Calu3 (cell line): ENCODE results near the gene OR2T10. TPM values are rescaled to one million over a fixed set of nuclear protein-coding genes. Genes with fewer than 3 reads are reported as not detected.
A peak's percentile ranks its signal among the peaks of the same experiment; 100 is the strongest.

Experiments used
- BruUV-seq: library from RNA; stranded (reverse); fragments of 400-500 nt; replicated peaks from 2 replicates; lab custom pipeline; 2021; lab: Mats Ljungman, UMichigan
- CTCF ChIA-PET: fragments of 300-600 bp; sonication (Branson Sonifier 250); formaldehyde crosslinking; loops from one replicate; lab custom pipeline; 2022; ENCODE audit warnings: antibody characterized with exemption; lab: Charles Lee
- DNase-seq: peaks from one replicate; pipeline ENCODE4 v3.0.0; 2022
- H3K27ac Mint-ChIP-seq: one replicate; pipeline ENCODE4 v1.8.0; 2022; ENCODE audit warnings: mixed read lengths; ENCODE audit not compliant: unreplicated experiment
- H3K27me3 Mint-ChIP-seq: one replicate; pipeline ENCODE4 v1.8.0; 2022; ENCODE audit warnings: mixed read lengths; ENCODE audit not compliant: unreplicated experiment
- H3K36me3 Mint-ChIP-seq: one replicate; pipeline ENCODE4 v1.8.0; 2022; ENCODE audit warnings: mild to moderate bottlenecking, moderate library complexity, mixed read lengths; ENCODE audit not compliant: insufficient read depth, unreplicated experiment
- H3K4me1 Mint-ChIP-seq: one replicate; pipeline ENCODE4 v1.8.0; 2022; ENCODE audit warnings: mild to moderate bottlenecking, low read depth, mixed read lengths; ENCODE audit not compliant: unreplicated experiment
- H3K4me3 Mint-ChIP-seq: one replicate; pipeline ENCODE4 v1.8.0; 2022; ENCODE audit warnings: mild to moderate bottlenecking, low read depth, moderate library complexity, mixed read lengths; ENCODE audit not compliant: unreplicated experiment
- H3K9me3 Mint-ChIP-seq: one replicate; pipeline ENCODE4 v1.8.0; 2022; ENCODE audit warnings: low read depth, mixed read lengths; ENCODE audit not compliant: unreplicated experiment
- CTCF ChIP-seq: fragments of 200-600 bp; IDR thresholded peaks from one replicate; pipeline ENCODE4 v1.8.0; 2022; ENCODE audit warnings: antibody characterized with exemption; ENCODE audit not compliant: unreplicated experiment
- intact Hi-C: fragments of 100-400 bp; cut with micrococcal nuclease; formaldehyde crosslinking; loops from one replicate; pipeline ENCODE4 v1.10.0; 2022; ENCODE audit not compliant: unreplicated experiment
- total RNA-seq: library from RNA; stranded (reverse); gene quantifications from 2 replicates; pipeline ENCODE4 v1.2.3, GENCODE V29; 2022

Gene OR2T10
- total RNA-seq, 1 experiment from 2014 or later = not detected

- no TSS peak for BruUV-seq
- Mint-ChIP-seq H3K4me1 (no peaks in the 10 kb centered on the region), H3K27ac (no peak overlapping the region), H3K9me3 (peaks cover 6% of the 10 kb centered on the region), H3K36me3 (no peaks in the 10 kb centered on the region), H3K4me3 (no peak overlapping the region), H3K27me3 (no peaks in the 10 kb centered on the region)
- intact Hi-C loops = no loop called here
- no peak for TF ChIP-seq CTCF
- DNase-seq = no peak
- CTCF ChIA-PET = no interaction called here
Measured at GRCh38 chr1:248625166-248625565, 27.7 kb upstream of the OR2T10 start.

GRCh38 chr1:248622570-248623001, 25.1 kb upstream of the OR2T10 start:
- Mint-ChIP-seq H3K4me3 (no peak overlapping the region), H3K4me1 (no peaks in the 10 kb centered on the region), H3K27ac (no peak overlapping the region), H3K36me3 (no peaks in the 10 kb centered on the region), H3K9me3 (peaks cover 8% of the 10 kb centered on the region), H3K27me3 (no peaks in the 10 kb centered on the region)
- CTCF ChIA-PET = no interaction called here
- intact Hi-C loops = loop anchor here (1.0 kb wide), 2 partner anchors 65 to 185 kb away; no protein-coding TSS in a partner anchor
- DNase-seq = peak; percentile 21
- BruUV-seq = no TSS peak
- TF ChIP-seq CTCF = no peak

- Mint-ChIP-seq H3K27me3 (no peaks in the 10 kb centered on the region), H3K4me3 (no peak overlapping the region), H3K9me3 (peaks cover 8% of the 10 kb centered on the region), H3K36me3 (no peaks in the 10 kb centered on the region), H3K4me1 (no peaks in the 10 kb centered on the region), H3K27ac (no peak overlapping the region)
- no peak for DNase-seq
- no peak for TF ChIP-seq CTCF
- no TSS peak for BruUV-seq
- CTCF ChIA-PET = no interaction called here
- intact Hi-C loops = loop anchor here (1.0 kb wide), 2 partner anchors 66 to 186 kb away; no protein-coding TSS in a partner anchor
Measured at GRCh38 chr1:248621770-248622169, 24.3 kb upstream of the OR2T10 start.

GRCh38 chr1:248618878-248619277, 21.4 kb upstream of the OR2T10 start:
- CTCF ChIA-PET = no interaction called here
- DNase-seq = peak; percentile 42
- Mint-ChIP-seq H3K4me3 (no peak overlapping the region), H3K27me3 (no peaks in the 10 kb centered on the region), H3K27ac (no peak overlapping the region), H3K4me1 (no peaks in the 10 kb centered on the region), H3K36me3 (no peaks in the 10 kb centered on the region), H3K9me3 (peaks cover 8% of the 10 kb centered on the region)
- no peak for TF ChIP-seq CTCF
- intact Hi-C loops = no loop called here
- BruUV-seq = no TSS peak
